Kidney epithelial cell (primary cell): ENCODE results near the gene KIF5C. TPM values are rescaled to one million over a fixed set of nuclear protein-coding genes. Genes with fewer than 3 reads are reported as not detected.
A peak's percentile ranks its signal among the peaks of the same experiment; 100 is the strongest.

ENCODE experiments used
- DNase-seq: peaks from one replicate; pipeline ENCODE4 v3.0.0-alpha.2; 2010; ENCODE audit warnings: low read depth
- H3K27me3 ChIP-seq: 2 replicates; pipeline ENCODE4 v1.6.0; 2011; ENCODE audit warnings: low read length; ENCODE audit not compliant: control insufficient read depth, insufficient read depth
- H3K36me3 ChIP-seq: 2 replicates; pipeline ENCODE4 v1.5.1; 2011; ENCODE audit warnings: low read length; ENCODE audit not compliant: control insufficient read depth, insufficient read depth
- H3K4me3 ChIP-seq: 2 replicates; pipeline ENCODE4 v1.5.1; 2011; ENCODE audit warnings: low read depth, mild to moderate bottlenecking, control low read depth, low read length
- total RNA-seq: library from RNA; depleted of rRNA; stranded (reverse); fragments of >200 nt; gene quantifications from 2 replicates; pipeline ENCODE4 v1.2.3, GENCODE V29; 2015
- TF ChIP-seq, protein P1 (sequence below): IDR thresholded peaks from 2 replicates; pipeline ENCODE4 v1.5.1; 2011; ENCODE audit warnings: mild to moderate bottlenecking, moderate library complexity, low read length, control low read depth, inconsistent platforms; ENCODE audit not compliant: insufficient read depth, poor library complexity, severe bottlenecking

KIF5C gene
- total RNA-seq, 1 donor from 2014 or later = 8.7 TPM

DNA sequence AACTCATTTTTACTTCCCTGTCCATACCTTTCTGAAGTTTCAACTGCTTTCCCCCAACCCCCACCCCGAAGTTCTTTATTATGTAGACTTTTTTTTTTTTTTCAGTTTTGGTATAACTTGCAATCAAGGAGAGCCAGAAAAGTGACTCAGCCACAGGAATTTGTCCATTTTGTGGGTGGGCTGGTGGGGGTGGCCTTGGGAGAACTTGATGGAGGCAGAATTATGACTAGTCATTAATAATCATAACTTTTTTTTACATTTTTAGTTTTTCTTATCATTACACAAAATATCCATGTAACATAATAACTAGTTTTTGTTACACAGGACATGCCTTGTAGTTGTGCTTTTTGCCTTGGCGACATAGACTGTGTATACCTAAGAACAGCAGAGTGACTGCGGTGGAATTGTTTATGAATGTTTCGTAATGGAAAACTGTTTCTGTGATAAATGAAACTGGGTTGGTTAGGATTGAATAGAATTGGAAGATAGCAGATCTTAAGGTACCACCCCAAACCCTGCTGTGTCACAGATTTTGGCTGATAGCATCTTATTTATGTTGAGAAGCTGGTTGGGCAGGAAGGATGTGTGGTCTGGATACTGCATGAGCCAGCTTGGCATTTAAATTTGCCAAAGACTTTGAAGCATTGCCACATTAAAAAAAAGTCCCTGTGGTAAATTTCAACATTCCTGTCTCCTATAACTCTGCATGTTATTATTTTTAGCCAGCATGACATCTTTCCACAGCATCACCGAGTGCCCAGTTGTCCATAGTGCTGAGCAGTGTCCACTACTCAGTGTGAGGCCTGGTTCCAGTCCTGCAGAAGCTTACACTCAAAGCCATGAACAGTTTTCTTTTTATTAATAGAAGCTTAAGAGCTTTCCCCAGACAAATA lies 194.2 kb downstream of the KIF5C start:
- Histone ChIP-seq H3K27me3 (no peaks in the 10 kb centered on the region), H3K4me3 (no peak overlapping the region), H3K36me3 (no peaks in the 10 kb centered on the region)
- peak; percentile 59 for DNase-seq
- TF ChIP-seq, protein P1, sequence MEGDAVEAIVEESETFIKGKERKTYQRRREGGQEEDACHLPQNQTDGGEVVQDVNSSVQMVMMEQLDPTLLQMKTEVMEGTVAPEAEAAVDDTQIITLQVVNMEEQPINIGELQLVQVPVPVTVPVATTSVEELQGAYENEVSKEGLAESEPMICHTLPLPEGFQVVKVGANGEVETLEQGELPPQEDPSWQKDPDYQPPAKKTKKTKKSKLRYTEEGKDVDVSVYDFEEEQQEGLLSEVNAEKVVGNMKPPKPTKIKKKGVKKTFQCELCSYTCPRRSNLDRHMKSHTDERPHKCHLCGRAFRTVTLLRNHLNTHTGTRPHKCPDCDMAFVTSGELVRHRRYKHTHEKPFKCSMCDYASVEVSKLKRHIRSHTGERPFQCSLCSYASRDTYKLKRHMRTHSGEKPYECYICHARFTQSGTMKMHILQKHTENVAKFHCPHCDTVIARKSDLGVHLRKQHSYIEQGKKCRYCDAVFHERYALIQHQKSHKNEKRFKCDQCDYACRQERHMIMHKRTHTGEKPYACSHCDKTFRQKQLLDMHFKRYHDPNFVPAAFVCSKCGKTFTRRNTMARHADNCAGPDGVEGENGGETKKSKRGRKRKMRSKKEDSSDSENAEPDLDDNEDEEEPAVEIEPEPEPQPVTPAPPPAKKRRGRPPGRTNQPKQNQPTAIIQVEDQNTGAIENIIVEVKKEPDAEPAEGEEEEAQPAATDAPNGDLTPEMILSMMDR = no peak

DNA sequence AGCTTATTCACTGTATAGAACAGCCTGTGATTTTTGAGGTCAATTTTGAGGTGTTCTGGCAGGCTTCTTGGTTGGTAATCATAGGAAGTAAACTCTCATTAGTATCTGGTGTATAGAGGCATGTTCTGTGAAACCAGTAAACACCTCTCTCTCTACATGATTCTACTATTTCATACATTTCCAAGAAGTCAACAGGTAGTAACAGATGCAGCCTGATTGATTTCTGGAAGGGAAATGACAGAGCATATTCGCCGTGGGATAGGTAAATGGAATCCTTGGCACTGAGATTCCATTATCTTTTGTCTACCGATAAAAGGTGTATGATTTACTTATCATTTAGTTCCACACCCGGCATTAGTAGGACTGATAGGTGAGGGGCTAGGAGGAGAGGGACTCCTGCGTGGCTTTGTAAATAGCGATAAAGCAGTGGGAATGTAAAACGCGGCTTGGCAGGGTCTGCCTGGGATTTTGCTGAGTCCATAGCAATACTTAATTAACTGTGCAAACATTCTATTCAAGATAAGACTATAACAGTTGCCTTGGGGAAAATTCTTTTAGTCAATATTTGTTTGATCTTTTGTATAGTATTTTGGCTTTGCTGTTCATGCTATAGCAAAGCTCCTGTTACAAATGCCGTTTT lies 195.8 kb downstream of the KIF5C start:
- no peaks in the 10 kb centered on the region for H3K27me3 ChIP-seq
- H3K4me3 ChIP-seq = no peak overlapping the region
- H3K36me3 ChIP-seq = no peaks in the 10 kb centered on the region
- DNase-seq = no peak
- TF ChIP-seq, protein P1 = no peak

DNA sequence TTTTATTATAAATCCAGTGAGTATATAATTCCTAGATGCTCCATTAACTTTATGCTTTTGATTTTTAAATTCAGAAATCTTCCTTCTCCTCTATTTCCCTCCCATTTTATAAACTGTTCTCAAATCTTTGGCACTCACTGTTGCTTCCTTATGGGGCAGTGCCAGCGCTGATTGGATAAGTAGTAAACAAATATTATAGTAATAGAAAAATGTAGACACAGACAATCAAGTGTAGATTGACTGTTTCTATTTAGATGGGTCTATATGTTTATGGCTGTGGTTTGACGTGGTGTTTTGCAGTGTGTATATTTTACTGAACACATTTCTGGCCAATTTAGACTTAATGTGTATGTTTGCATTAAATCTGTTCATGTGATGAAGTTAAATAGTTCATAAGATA lies 200.1 kb downstream of the KIF5C start:
- Histone ChIP-seq H3K4me3 (no peak overlapping the region), H3K36me3 (no peaks in the 10 kb centered on the region), H3K27me3 (no peaks in the 10 kb centered on the region)
- TF ChIP-seq, protein P1 = no peak
- no peak for DNase-seq

DNA sequence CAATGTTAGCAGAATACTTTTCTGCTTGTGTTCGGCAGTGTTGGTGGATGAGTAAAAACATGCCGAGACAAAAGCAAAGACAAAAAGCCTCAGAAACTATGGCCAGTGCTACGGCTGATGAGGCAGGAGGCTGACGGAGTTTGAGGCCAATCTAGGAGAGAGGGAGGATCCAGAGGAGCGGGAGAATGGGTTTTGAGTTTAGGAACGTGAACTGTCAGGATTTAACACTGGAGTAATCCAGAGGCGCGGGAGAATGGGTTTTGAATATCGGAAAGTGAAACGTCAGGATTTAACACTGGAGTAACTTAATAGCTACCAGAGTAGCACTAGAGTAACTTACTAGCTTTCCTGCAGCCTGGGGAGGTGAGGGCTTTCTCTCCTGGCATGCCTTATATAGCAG lies 200.8 kb downstream of the KIF5C start:
- Histone ChIP-seq H3K27me3 (no peaks in the 10 kb centered on the region), H3K36me3 (no peaks in the 10 kb centered on the region), H3K4me3 (no peak overlapping the region)
- no peak for DNase-seq
- TF ChIP-seq, protein P1 = no peak

Other genes starting within 250 kb of the KIF5C start
- 17.2 and 20.1 TPM in 2 replicates for gene EPC2, start 230.5 kb upstream of the KIF5C start, total RNA-seq
- 1.2 and 5.3 TPM in 2 replicates for gene LYPD6B, start 163.5 kb downstream of the KIF5C start, total RNA-seq